ENCODE data around the gene SRL.

- TF ChIP-seq POLR2A (IDR thresholded peaks at IDR 0.05) (no peak), CTCF (IDR thresholded peaks at IDR 0.05) (no peak)
Measured at GRCh38 chr16:4141604-4142003, 100.3 kb downstream of the SRL start.

All from heart left ventricle (tissue), 13 donors.